ENCODE results near the gene RELN. TPM values are rescaled to one million over a fixed set of nuclear protein-coding genes. Genes with fewer than 3 reads are reported as not detected.

Gene RELN
- total RNA-seq, 1 experiment from 2014 or later, result 0.48 TPM

DNA sequence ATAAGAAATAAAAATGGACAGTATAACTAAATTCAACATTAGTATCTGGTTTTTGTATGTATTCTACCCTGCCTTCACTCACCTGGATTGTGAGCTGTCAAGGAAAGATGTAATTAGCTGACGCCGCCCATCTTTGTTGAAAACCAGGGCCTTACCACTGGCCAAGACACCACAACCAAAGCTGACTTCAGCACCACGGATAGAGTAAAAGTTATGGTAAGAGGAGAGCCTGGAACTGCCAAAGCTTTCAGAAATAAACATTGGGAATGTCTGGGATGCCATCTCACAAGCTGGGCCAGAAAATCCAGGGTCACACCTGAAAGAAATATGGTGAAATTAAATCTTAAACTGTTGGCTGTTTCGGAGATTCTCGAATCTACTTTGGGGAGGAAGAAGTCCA is 353.3 kb downstream of the RELN start:
- peaks cover 9% of the 10 kb centered on the region for H3K9me3 ChIP-seq (ENCODE audit: insufficient read depth, low read depth)
- intact Hi-C loops (cut with micrococcal nuclease; ENCODE audit: unreplicated experiment), result no loop called here
- H3K27ac ChIP-seq, result peak overlapping the region; percentile 89
- no peak overlapping the region for H3K4me3 ChIP-seq
- H3K79me2 ChIP-seq (ENCODE audit: low read depth), result no peaks in the 10 kb centered on the region
- DNase-seq, result no peak
- no peak overlapping the region for H2AFZ ChIP-seq
- H3K4me1 ChIP-seq (replicated peaks; ENCODE audit: insufficient read depth), result peaks cover 39% of the 10 kb centered on the region
- H3K4me2 ChIP-seq, result no peak overlapping the region
- ChIA-PET POLR2A (ENCODE audit: unreplicated experiment) (no interaction called here), CTCF (no interaction called here)
- TF ChIP-seq CTCF (conservative IDR thresholded peaks at IDR 0.05), result no peak
- no peak for TF ChIP-seq EZH2 (IDR thresholded peaks at IDR 0.05; ENCODE audit: low read depth)
- H3K36me3 ChIP-seq (ENCODE audit: low read depth), result no peaks in the 10 kb centered on the region
- peaks cover 16% of the 10 kb centered on the region for H3F3A ChIP-seq (ENCODE audit: insufficient read depth, low read depth)
- no peaks in the 10 kb centered on the region for H3K9me2 ChIP-seq (ENCODE audit: insufficient read depth)
- H4K20me1 ChIP-seq (ENCODE audit: insufficient read depth), result no peaks in the 10 kb centered on the region
- BruUV-seq (replicated peaks), result no TSS peak
- H3K27me3 ChIP-seq (ENCODE audit: insufficient read depth, low read depth), result no peaks in the 10 kb centered on the region

DNA sequence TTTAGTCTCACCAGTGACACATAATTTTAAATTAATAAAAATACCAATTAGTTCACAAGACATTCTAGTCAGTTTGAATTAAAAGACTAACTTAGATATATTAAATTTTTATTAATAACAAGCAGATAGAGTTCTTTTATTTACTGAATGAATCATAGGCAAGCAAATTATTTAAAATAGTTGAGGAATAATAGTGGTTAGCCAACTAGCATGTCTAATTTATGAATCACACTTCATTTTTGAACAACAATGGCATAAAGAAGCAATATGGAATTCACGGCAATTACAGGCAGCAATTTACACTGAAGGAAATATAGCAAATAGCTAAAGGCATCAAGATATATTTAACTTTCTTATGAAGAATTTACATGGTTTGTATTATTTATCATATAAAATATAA is 356.5 kb downstream of the RELN start:
- H3F3A ChIP-seq (ENCODE audit: insufficient read depth, low read depth), result peaks cover 16% of the 10 kb centered on the region
- H3K4me3 ChIP-seq, result no peak overlapping the region
- H3K9me2 ChIP-seq (ENCODE audit: insufficient read depth), result no peaks in the 10 kb centered on the region; the same call in 1 of the 2 replicates
- no peak overlapping the region for H3K4me2 ChIP-seq
- H3K27ac ChIP-seq, result no peak overlapping the region
- peak in 1 of 2 experiments; percentile 68 for DNase-seq
- no peaks in the 10 kb centered on the region for H3K27me3 ChIP-seq (ENCODE audit: insufficient read depth, low read depth)
- ChIA-PET POLR2A (ENCODE audit: unreplicated experiment) (no interaction called here), CTCF (no interaction called here)
- no peaks in the 10 kb centered on the region for H4K20me1 ChIP-seq (ENCODE audit: insufficient read depth)
- H3K9me3 ChIP-seq (ENCODE audit: insufficient read depth, low read depth), result peaks cover 4% of the 10 kb centered on the region; the same call in 1 of the 2 replicates
- no peak overlapping the region for H2AFZ ChIP-seq
- no TSS peak for BruUV-seq (replicated peaks)
- no peaks in the 10 kb centered on the region for H3K79me2 ChIP-seq (ENCODE audit: low read depth)
- intact Hi-C loops (cut with micrococcal nuclease; ENCODE audit: unreplicated experiment), result loop anchor here (2.0 kb wide), 1 partner anchor 28 kb away; no protein-coding TSS in a partner anchor
- peaks cover 45% of the 10 kb centered on the region for H3K4me1 ChIP-seq (replicated peaks; ENCODE audit: insufficient read depth)
- no peak for TF ChIP-seq EZH2 (IDR thresholded peaks at IDR 0.05; ENCODE audit: low read depth)
- no peak for TF ChIP-seq CTCF (conservative IDR thresholded peaks at IDR 0.05)
- H3K36me3 ChIP-seq (ENCODE audit: low read depth), result no peaks in the 10 kb centered on the region

- no peak overlapping the region for H3K4me3 ChIP-seq
- peaks cover 36% of the 10 kb centered on the region for H3K4me1 ChIP-seq (replicated peaks; ENCODE audit: insufficient read depth)
- H3K79me2 ChIP-seq (ENCODE audit: low read depth), result no peaks in the 10 kb centered on the region
- no peak overlapping the region for H3K27ac ChIP-seq
- no peaks in the 10 kb centered on the region for H3K36me3 ChIP-seq (ENCODE audit: low read depth)
- no peak overlapping the region for H2AFZ ChIP-seq
- DNase-seq, result no peak
- TF ChIP-seq EZH2 (IDR thresholded peaks at IDR 0.05; ENCODE audit: low read depth) (no peak), CTCF (conservative IDR thresholded peaks at IDR 0.05) (no peak)
- no peaks in the 10 kb centered on the region; the same call in 1 of the 2 replicates for H3K9me2 ChIP-seq (ENCODE audit: insufficient read depth)
- peaks cover 10% of the 10 kb centered on the region for H3F3A ChIP-seq (ENCODE audit: insufficient read depth, low read depth)
- no peak overlapping the region for H3K4me2 ChIP-seq
- ChIA-PET CTCF (interaction anchor here (0.6 kb wide), 1 partner anchor 22 kb away, joined by 6 read pairs; no protein-coding TSS in a partner anchor), POLR2A (ENCODE audit: unreplicated experiment) (no interaction called here)
- no peaks in the 10 kb centered on the region for H3K27me3 ChIP-seq (ENCODE audit: insufficient read depth, low read depth)
- H3K9me3 ChIP-seq (ENCODE audit: insufficient read depth, low read depth), result peaks cover 4% of the 10 kb centered on the region; the same call in 1 of the 2 replicates
- intact Hi-C loops (cut with micrococcal nuclease; ENCODE audit: unreplicated experiment), result loop anchor here (2.0 kb wide), 1 partner anchor 29 kb away; no protein-coding TSS in a partner anchor
- H4K20me1 ChIP-seq (ENCODE audit: insufficient read depth), result no peaks in the 10 kb centered on the region
- no TSS peak for BruUV-seq (replicated peaks)
Measured at GRCh38 chr7:103632005-103632639, 357.3 kb downstream of the RELN start.
